SJSA1 (cell line): Measurements from ENCODE around the gene OR4D11. TPM values are rescaled to one million over a fixed set of nuclear protein-coding genes. Genes with fewer than 3 reads are reported as not detected.

Experiments used
- DNase-seq, 2 experiments: peaks; one replicate each; pipeline ENCODE4 v3.0.0-alpha.2; 2015 to 2020; ENCODE audit warnings: low spot score in 2 of 2, low read depth in 1 of 2
- H3K27ac ChIP-seq: fragments of 250-450 bp; sonication (Bioruptor Pico); 2 replicates; pipeline ENCODE4 v1.5.1; 2020; ENCODE audit warnings: mild to moderate bottlenecking, moderate library complexity
- H3K27me3 ChIP-seq: fragments of 250-450 bp; sonication (Bioruptor Pico); replicated peaks from 2 replicates; pipeline ENCODE4 v1.5.1; 2020; ENCODE audit warnings: mild to moderate bottlenecking, moderate library complexity
- H3K36me3 ChIP-seq: fragments of 250-450 bp; sonication (Bioruptor Pico); 2 replicates; pipeline ENCODE4 v1.5.1; 2020; ENCODE audit warnings: mild to moderate bottlenecking
- H3K4me1 ChIP-seq: fragments of 250-450 bp; sonication (Bioruptor Pico); replicated peaks from 2 replicates; pipeline ENCODE4 v1.6.1; 2021; ENCODE audit warnings: mild to moderate bottlenecking
- H3K4me3 ChIP-seq: fragments of 250-450 bp; sonication (Bioruptor Pico); 2 replicates; pipeline ENCODE4 v1.5.1; 2020; ENCODE audit warnings: mild to moderate bottlenecking
- H3K9me3 ChIP-seq: fragments of 250-450 bp; sonication (Bioruptor Pico); replicated peaks from 2 replicates; pipeline ENCODE4 v1.5.1; 2020; ENCODE audit warnings: mild to moderate bottlenecking
- total RNA-seq: library from RNA; depleted of rRNA; stranded (reverse); fragments of >200 nt; shearing (Covaris generic); gene quantifications from 2 replicates; pipeline ENCODE4 v1.2.3, GENCODE V29; 2014; rRNA removed

Gene OR4D11
- total RNA-seq, 1 experiment from 2014 or later = not detected

GRCh38 chr11:59553323-59553722, 49.9 kb downstream of the OR4D11 start:
- no peak overlapping the region for H3K4me3 ChIP-seq
- H3K27ac ChIP-seq = no peak overlapping the region
- no peaks in the 10 kb centered on the region for H3K27me3 ChIP-seq
- peaks cover 11% of the 10 kb centered on the region for H3K4me1 ChIP-seq
- no peaks in the 10 kb centered on the region for H3K36me3 ChIP-seq
- no peak for DNase-seq
- no peaks in the 10 kb centered on the region for H3K9me3 ChIP-seq

Other genes with a start within 250 kb of the OR4D11 start
- gene OR5AN1, start 144.7 kb upstream of the OR4D11 start, total RNA-seq = not detected in 2 replicates
- not detected in 2 replicates for gene OR5A2, start 77.2 kb upstream of the OR4D11 start, total RNA-seq
- gene OR5A1, start 67.1 kb upstream of the OR4D11 start, total RNA-seq = not detected in 2 replicates
- not detected in 2 replicates for gene OR4D6, start 46.6 kb upstream of the OR4D11 start, total RNA-seq
- gene OR4D10, start 30.3 kb upstream of the OR4D11 start, total RNA-seq = not detected in 2 replicates
- not detected in 2 replicates for gene OR4D9, start 8.0 kb downstream of the OR4D11 start, total RNA-seq
- 19.9 and 30.3 TPM in 2 replicates for gene OSBP, start 112.2 kb downstream of the OR4D11 start, total RNA-seq
- 17.7 and 24.9 TPM in 2 replicates for gene PATL1, start 165.5 kb downstream of the OR4D11 start, total RNA-seq
- not detected in 2 replicates for gene OR10V1, start 210.3 kb downstream of the OR4D11 start, total RNA-seq